HepG2 (cell line): Measurements from ENCODE around the gene MTUS2. TPM values are rescaled to one million over a fixed set of nuclear protein-coding genes. Genes with fewer than 3 reads are reported as not detected.
A peak's percentile ranks its signal among the peaks of the same experiment; 100 is the strongest.

Experiments
- ATAC-seq: fragments of 200-7000 bp; cut with Tn5 transposase; 3 replicates; pipeline ENCODE4 v1.9.1; 2020; ENCODE audit warnings: mild to moderate bottlenecking, moderate library complexity
- BruUV-seq: library from RNA; stranded (reverse); fragments of 400-500 nt; replicated peaks from 2 replicates; lab custom pipeline; 2021; lab: Mats Ljungman, UMichigan
- CTCF ChIA-PET: fragments of 300-600 bp; formaldehyde crosslinking; extraction: SDS; loops from one replicate; lab custom pipeline; 2021; ENCODE audit warnings: low total read pairs, inconsistent platforms, low intra/inter-chr PET ratio; lab: Yijun Ruan, JAX
- POLR2A ChIA-PET: fragments of 350-600 bp; sonication (Branson Sonifier 250); formaldehyde crosslinking; loops from one replicate; lab custom pipeline; 2020; ENCODE audit warnings: antibody characterized with exemption, inconsistent platforms; lab: Yijun Ruan, JAX
- DNase-seq: peaks from one replicate; pipeline ENCODE4 v3.0.0-alpha.2; 2015; ENCODE audit warnings: low spot score
- FAIRE-seq: peaks from 3 replicates; lab custom pipeline; 2011; peaks lifted over from hg19 to GRCh38; lab: Jason Lieb, UNC
- H2AFZ ChIP-seq: one replicate; pipeline ENCODE4 v1.6.1; 2011; ENCODE audit warnings: low read length, inconsistent platforms
- H3K27ac ChIP-seq: fragments of 300-600 bp; 3 replicates; pipeline ENCODE4 v1.8.0; 2011; ENCODE audit warnings: mixed run types, mild to moderate bottlenecking, mixed read lengths, low read length, inconsistent platforms; ENCODE audit not compliant: insufficient read depth; ENCODE audit errors: extremely low read length
- H3K27me3 ChIP-seq, 2 experiments: fragments of 200-600 bp in 1 of 2; 2 replicates in 1 of 2; 3 replicates in 1 of 2; pipeline versions ENCODE4 v1.6.0 to v1.8.0; 2011; ENCODE audit warnings: low read length in 2 of 2, mild to moderate bottlenecking in 2 of 2, moderate library complexity in 2 of 2, inconsistent platforms in 1 of 2; ENCODE audit not compliant: insufficient read depth in 2 of 2, control insufficient read depth in 1 of 2
- H3K36me3 ChIP-seq, 2 experiments: fragments of 200-600 bp in 1 of 2; replicated peaks in 1 of 2; 2 replicates in 1 of 2; 3 replicates in 1 of 2; pipeline versions ENCODE4 v1.5.1 to v1.8.0; 2011; ENCODE audit warnings: low read length in 2 of 2, inconsistent platforms in 1 of 2; ENCODE audit not compliant: insufficient read depth in 2 of 2, control insufficient read depth in 1 of 2
- H3K4me1 ChIP-seq: 2 replicates; pipeline ENCODE4 v1.5.1; 2012; ENCODE audit warnings: low read length, inconsistent platforms; ENCODE audit not compliant: insufficient read depth
- H3K4me2 ChIP-seq: 2 replicates; pipeline ENCODE4 v1.6.0; 2011; ENCODE audit warnings: low read depth, low read length, inconsistent platforms
- H3K4me3 ChIP-seq, 3 experiments: fragments of 200-600 bp in 1 of 3; sonication (generic), shearing (Covaris generic) in 1 of 3; replicated peaks in 1 of 3; 2 replicates each; pipeline ENCODE4 v1.5.1; 2011 to 2016; ENCODE audit warnings: low read length in 3 of 3, inconsistent platforms in 2 of 3, low read depth in 2 of 3, mild to moderate bottlenecking in 2 of 3, control low read depth in 1 of 3, mixed read lengths in 1 of 3; ENCODE audit not compliant: insufficient read depth in 1 of 3
- H3K79me2 ChIP-seq: one replicate; pipeline ENCODE4 v1.6.1; 2011; ENCODE audit warnings: low read length, inconsistent platforms; ENCODE audit not compliant: insufficient read depth
- H3K9ac ChIP-seq: 2 replicates; pipeline ENCODE4 v1.6.0; 2011; ENCODE audit warnings: mild to moderate bottlenecking, low read depth, low read length, inconsistent platforms; ENCODE audit not compliant: insufficient read depth
- H3K9me3 ChIP-seq: 2 replicates; pipeline ENCODE4 v1.5.1; 2012; ENCODE audit warnings: mild to moderate bottlenecking, low read length
- H4K20me1 ChIP-seq: 2 replicates; pipeline ENCODE4 v1.6.0; 2011; ENCODE audit warnings: inconsistent platforms, mild to moderate bottlenecking, low read length, moderate library complexity; ENCODE audit not compliant: insufficient read depth
- AGO2 ChIP-seq: fragments of 200-400 bp; formaldehyde crosslinking; optimal IDR thresholded peaks from 2 replicates; pipeline ENCODE3; 2017; ENCODE audit warnings: mild to moderate bottlenecking, low read depth, low read length, moderate library complexity
- ZBTB33 ChIP-seq: sonication (generic); formaldehyde crosslinking; IDR thresholded peaks from 2 replicates; pipeline ENCODE4 v1.4.0; 2020; ENCODE audit warnings: missing genetic modification reagents
- ZBTB8A ChIP-seq: sonication (generic); formaldehyde crosslinking; IDR thresholded peaks from 2 replicates; pipeline ENCODE4 v1.4.0; 2020; ENCODE audit warnings: mild to moderate bottlenecking, low read depth, missing genetic modification reagents, borderline replicate concordance
- ZNF589 ChIP-seq: sonication (generic); formaldehyde crosslinking; conservative IDR thresholded peaks from 2 replicates; pipeline ENCODE4 v1.8.0; 2022; ENCODE audit warnings: mild to moderate bottlenecking, moderate library complexity, missing genetic modification reagents
- ZNF788 ChIP-seq: sonication (generic); formaldehyde crosslinking; IDR thresholded peaks from 2 replicates; pipeline ENCODE4 v1.5.0; 2020; ENCODE audit warnings: mild to moderate bottlenecking, missing genetic modification reagents, borderline replicate concordance
- WGBS: methylation state at CpG from one replicate; pipeline ENCODE4 v1.1.6; 2017; ENCODE audit warnings: low lambda C conversion rate; 5-methylcytosine and 5-hydroxymethylcytosine counted together
- in situ Hi-C: cut with HindIII; loops from 2 replicates; pipeline ENCODE4 v1.10.0; 2017; ENCODE audit warnings: low pct_unique_long_range_greater_than_20kb; ENCODE audit not compliant: extremely low pct_ligation_motif_present
- intact Hi-C: fragments of 100-400 bp; cut with micrococcal nuclease; formaldehyde crosslinking; loops from one replicate; pipeline ENCODE4 v1.10.0; 2022; ENCODE audit not compliant: unreplicated experiment
- polyA plus RNA-seq, 8 experiments: library from polyadenylated mRNA; depleted of rRNA in 3 of 8; stranded (reverse) in 7 of 8; unstranded in 1 of 8; fragments of >200 nt; fragmentation: Illumina TruSeq in 4 of 8; extraction: Trizol in 4 of 8; gene quantifications; 2 replicates each; pipeline versions ENCODE4 v1.2.1 to v1.2.3, GENCODE V29; 2011 to 2016; ENCODE audit warnings: low read depth in 4 of 8, missing spikeins in 1 of 8, mixed read lengths in 1 of 8; ENCODE audit not compliant: insufficient read depth in 1 of 8
- total RNA-seq, 5 experiments: library from RNA; depleted of rRNA; stranded (reverse); fragments of >200 nt; fragmentation: Illumina TruSeq; extraction: Trizol; gene quantifications; 2 replicates each; pipeline ENCODE4 v1.2.3, GENCODE V29; 2016; ENCODE audit warnings: low read depth in 1 of 5

The MTUS2 gene
- total and polyA plus RNA-seq, 2 of the 13 experiments (the other 11 are each of a cell fraction or from before 2014, with no cell fraction given) = not detected

- TF ChIP-seq ZNF788 (CRISPR knock-in tag) (no peak), ZBTB33 (peak; percentile 35; the same call in 1 of the 2 replicates), ZBTB8A (CRISPR knock-in tag) (no peak), ZNF589 (CRISPR knock-in tag) (no peak), AGO2 (peak; percentile 41)
These were observed 715.8 kb downstream of the MTUS2 start for GRCh38 chr13:29535663-29536655.

More at GRCh38 chr13:29535663-29536655, 715.8 kb downstream of the MTUS2 start:
- intact Hi-C loops = no loop called here
- Histone ChIP-seq H3K4me1 (no peaks in the 10 kb centered on the region), H3K36me3 (peaks cover 28 to 79% of the 10 kb centered on the region in 2 experiments), H3K27ac (no peak overlapping the region), H3K4me2 (no peak overlapping the region), H2AFZ (no peak overlapping the region), H3K79me2 (peaks cover 5% of the 10 kb centered on the region), H3K27me3 (no peaks in the 10 kb centered on the region), H3K9ac (no peak overlapping the region), H3K4me3 (no peak overlapping the region), H3K9me3 (no peaks in the 10 kb centered on the region), H4K20me1 (peaks cover 20% of the 10 kb centered on the region; the same call in 1 of the 2 replicates)
- FAIRE-seq (no peak), DNase-seq (no peak), ATAC-seq (no peak)
- BruUV-seq = no TSS peak
- 97% methylated on average over 16 of the region's 24 CpGs for WGBS
- ChIA-PET CTCF (no interaction called here), POLR2A (no interaction called here)
- in situ Hi-C loops = no loop called here
